Left ventricle myocardium inferior (tissue), 1 donor: Measurements from ENCODE around the gene HSPA1L. TPM values are rescaled to one million over a fixed set of nuclear protein-coding genes. Genes with fewer than 3 reads are reported as not detected.
"Not testable (repeated sequence)": the region's sequence is repeated elsewhere in the genome, so short reads cannot be mapped to it uniquely, and the experiment has no call there.

Source experiments
- DNase-seq: peaks from one replicate; pipeline ENCODE4 v3.0.0-alpha.2; 2020
- H3K27ac ChIP-seq: fragments of 200-600 bp; replicated peaks from 2 replicates; pipeline ENCODE4 v1.8.0; 2021
- H3K27me3 ChIP-seq: fragments of 200-600 bp; 2 replicates; pipeline ENCODE4 v1.8.0; 2021; ENCODE audit warnings: low read depth
- H3K36me3 ChIP-seq: fragments of 200-600 bp; 2 replicates; pipeline ENCODE4 v1.8.0; 2021
- H3K4me1 ChIP-seq: fragments of 200-600 bp; 2 replicates; pipeline ENCODE4 v1.8.0; 2021
- H3K4me3 ChIP-seq: fragments of 200-600 bp; 2 replicates; pipeline ENCODE4 v1.8.0; 2021; ENCODE audit warnings: mild to moderate bottlenecking, moderate library complexity
- H3K9me3 ChIP-seq: fragments of 200-600 bp; replicated peaks from 2 replicates; pipeline ENCODE4 v1.8.0; 2021
- intact Hi-C: fragments of 100-400 bp; cut with micrococcal nuclease; formaldehyde crosslinking; loops from one replicate; pipeline ENCODE4 v1.11.0; 2022
- total RNA-seq: library from RNA; stranded (reverse); fragmentation: NEBNext Ultra II Directional; extraction: Animal tissue kit (Norgen Biotek cat#: 25700); gene quantifications from one replicate; pipeline ENCODE4 v1.2.1, GENCODE V29; 2021
- TF ChIP-seq, protein P1 (sequence below): fragments of 200-600 bp; IDR thresholded peaks from 2 replicates; pipeline ENCODE4 v1.8.0; 2021; ENCODE audit warnings: antibody characterized with exemption, mild to moderate bottlenecking, borderline replicate concordance
- donor health status: DM: no; HTN: yes; CAD: no; lungs with severe emphysema.

HSPA1L gene
- total RNA-seq, 1 donor from 2014 or later: 2.2 TPM

DNA sequence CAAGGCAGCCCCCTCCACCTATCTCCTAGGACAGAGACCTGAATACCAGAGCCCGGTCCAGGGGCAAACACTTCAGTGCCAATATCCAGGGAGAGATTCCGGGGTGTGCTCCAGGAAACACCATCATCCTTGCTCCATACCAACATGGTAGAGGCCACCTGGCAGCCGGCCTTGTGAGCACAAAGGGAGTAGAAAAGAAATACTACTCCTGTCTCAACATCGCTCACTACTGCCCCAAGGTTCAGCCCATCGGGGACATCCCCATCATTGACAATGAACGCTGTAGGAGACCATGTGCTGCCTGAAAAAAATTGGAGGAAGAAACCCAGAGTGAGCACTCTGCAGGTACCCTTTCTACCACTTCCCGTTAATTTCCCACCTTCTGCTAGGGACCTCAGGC is 46.1 kb upstream of the HSPA1L start:
- TF ChIP-seq, protein P1, sequence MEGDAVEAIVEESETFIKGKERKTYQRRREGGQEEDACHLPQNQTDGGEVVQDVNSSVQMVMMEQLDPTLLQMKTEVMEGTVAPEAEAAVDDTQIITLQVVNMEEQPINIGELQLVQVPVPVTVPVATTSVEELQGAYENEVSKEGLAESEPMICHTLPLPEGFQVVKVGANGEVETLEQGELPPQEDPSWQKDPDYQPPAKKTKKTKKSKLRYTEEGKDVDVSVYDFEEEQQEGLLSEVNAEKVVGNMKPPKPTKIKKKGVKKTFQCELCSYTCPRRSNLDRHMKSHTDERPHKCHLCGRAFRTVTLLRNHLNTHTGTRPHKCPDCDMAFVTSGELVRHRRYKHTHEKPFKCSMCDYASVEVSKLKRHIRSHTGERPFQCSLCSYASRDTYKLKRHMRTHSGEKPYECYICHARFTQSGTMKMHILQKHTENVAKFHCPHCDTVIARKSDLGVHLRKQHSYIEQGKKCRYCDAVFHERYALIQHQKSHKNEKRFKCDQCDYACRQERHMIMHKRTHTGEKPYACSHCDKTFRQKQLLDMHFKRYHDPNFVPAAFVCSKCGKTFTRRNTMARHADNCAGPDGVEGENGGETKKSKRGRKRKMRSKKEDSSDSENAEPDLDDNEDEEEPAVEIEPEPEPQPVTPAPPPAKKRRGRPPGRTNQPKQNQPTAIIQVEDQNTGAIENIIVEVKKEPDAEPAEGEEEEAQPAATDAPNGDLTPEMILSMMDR: no peak
- Histone ChIP-seq H3K9me3 (no peaks in the 10 kb centered on the region), H3K4me1 (peaks cover 30% of the 10 kb centered on the region), H3K27me3 (no peaks in the 10 kb centered on the region), H3K36me3 (peaks cover 33% of the 10 kb centered on the region), H3K27ac (no peak overlapping the region), H3K4me3 (no peak overlapping the region)
- intact Hi-C loops: no loop called here
- no peak for DNase-seq

DNA sequence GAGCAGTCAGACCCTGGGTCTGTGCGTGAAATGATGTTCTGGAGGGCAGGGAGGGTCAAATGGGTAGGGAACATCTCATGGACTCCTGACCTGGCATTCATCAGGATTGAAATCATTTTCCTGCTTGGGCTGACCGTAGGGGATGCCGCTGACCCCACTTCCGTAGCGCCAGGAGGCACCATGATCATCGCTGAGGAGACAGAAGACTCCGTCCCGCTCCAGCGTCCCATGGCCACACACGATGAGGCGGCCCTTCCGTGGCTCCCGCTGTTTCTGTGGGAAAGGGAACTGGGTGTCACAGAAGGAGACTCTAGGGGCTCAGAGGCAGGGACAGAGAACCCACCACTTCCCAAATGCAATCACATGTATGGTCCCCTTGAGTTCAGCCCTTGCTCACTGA is 45.3 kb upstream of the HSPA1L start:
- Histone ChIP-seq H3K27ac (no peak overlapping the region), H3K4me3 (no peak overlapping the region), H3K4me1 (peaks cover 30% of the 10 kb centered on the region), H3K36me3 (peaks cover 33% of the 10 kb centered on the region), H3K27me3 (no peaks in the 10 kb centered on the region), H3K9me3 (no peaks in the 10 kb centered on the region)
- intact Hi-C loops: no loop called here
- no peak for DNase-seq
- TF ChIP-seq, protein P1: no peak

- Histone ChIP-seq H3K27me3 (no peaks in the 10 kb centered on the region), H3K4me1 (peaks cover 30% of the 10 kb centered on the region), H3K4me3 (no peak overlapping the region), H3K9me3 (no peaks in the 10 kb centered on the region), H3K27ac (no peak overlapping the region), H3K36me3 (peaks cover 33% of the 10 kb centered on the region)
- DNase-seq: no peak
- intact Hi-C loops: no loop called here
- TF ChIP-seq, protein P1: no peak
Observed at GRCh38 chr6:31859923-31860322, 44.8 kb upstream of the HSPA1L start.

GRCh38 chr6:31858707-31859106 is 43.6 kb upstream of the HSPA1L start:
- TF ChIP-seq, protein P1: no peak
- Histone ChIP-seq H3K27ac (no peak overlapping the region), H3K4me1 (peaks cover 21% of the 10 kb centered on the region), H3K27me3 (no peaks in the 10 kb centered on the region), H3K9me3 (no peaks in the 10 kb centered on the region), H3K36me3 (peaks cover 33% of the 10 kb centered on the region), H3K4me3 (no peak overlapping the region)
- intact Hi-C loops: no loop called here
- no peak for DNase-seq

GRCh38 chr6:31857774-31858173 is 42.7 kb upstream of the HSPA1L start:
- peaks cover 14% of the 10 kb centered on the region for H3K4me1 ChIP-seq
- H3K27ac ChIP-seq, intact Hi-C loops, H3K27me3 ChIP-seq, H3K9me3 ChIP-seq, DNase-seq, H3K4me3 ChIP-seq: not testable (repeated sequence)
- peaks cover 33% of the 10 kb centered on the region for H3K36me3 ChIP-seq

DNA sequence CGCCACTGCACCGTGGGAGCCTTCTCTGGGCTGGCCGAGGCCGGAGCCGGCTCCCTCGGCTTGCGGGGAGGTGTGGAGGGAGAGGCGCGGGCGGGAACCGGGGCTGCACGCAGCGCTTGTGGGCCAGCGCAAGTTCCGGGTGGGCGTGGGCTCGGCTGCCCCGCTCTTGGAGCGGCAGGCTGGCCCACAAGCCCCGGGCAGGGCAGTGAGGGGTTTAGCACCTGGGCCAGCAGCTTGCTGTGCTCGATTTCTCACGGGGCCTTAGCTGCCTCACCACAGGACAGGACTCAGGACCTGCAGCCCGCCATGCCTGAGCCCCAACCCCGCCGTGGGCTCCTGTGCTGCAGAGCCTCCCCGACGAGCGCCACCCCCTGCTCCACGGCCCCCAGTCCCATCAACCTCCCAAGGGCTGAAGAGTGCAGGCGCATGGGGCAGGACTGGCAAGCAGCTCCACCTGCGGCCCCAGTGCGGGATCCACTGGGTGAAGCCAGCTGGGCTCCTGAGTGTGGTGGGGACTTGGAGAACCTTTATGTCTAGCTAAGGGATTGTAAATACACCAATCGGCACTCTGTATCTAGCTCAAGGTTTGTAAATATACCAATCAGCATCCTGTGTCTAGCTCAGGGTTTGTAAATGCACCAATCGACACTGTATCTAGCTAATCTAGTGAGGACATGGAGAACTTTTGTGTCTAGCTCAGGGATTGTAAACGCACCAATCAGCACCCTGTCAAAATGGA is 37.1 kb upstream of the HSPA1L start:
- intact Hi-C loops, H3K36me3 ChIP-seq, H3K4me3 ChIP-seq, DNase-seq, H3K27me3 ChIP-seq, H3K27ac ChIP-seq, H3K9me3 ChIP-seq, H3K4me1 ChIP-seq: not testable (repeated sequence)
